Heart left ventricle (tissue), 13 donors: ENCODE measurements around the gene PARVA.

Experiments used
- POLR2A ChIP-seq, 2 donors: fragments of 450-650 bp; IDR thresholded peaks; one replicate each; pipeline ENCODE4 v1.6.1; 2017; ENCODE audit warnings: antibody characterized with exemption in 2 of 2, mild to moderate bottlenecking in 2 of 2, moderate library complexity in 2 of 2
- TF ChIP-seq, protein P1 (sequence below), 12 donors: fragments of 200-600 bp; sonication (generic) in 4 of 12; IDR thresholded peaks; one replicate each; pipeline versions ENCODE4 v1.5.0 to v1.8.0; 2018 to 2022; ENCODE audit warnings: antibody characterized with exemption in 12 of 12, mild to moderate bottlenecking in 5 of 12
- donor health status: ischemic (EF 13 %, LVEDD 7.1; RV severe dilation, severe dysfunction).
- donor health status: DM: no; HTN: yes; CAD: no.
- donor health status: DM: no; HTN: no; CAD: no.
- donor health status: ischemic (EF 25% LVEDD 6.9; RV normal size, moderate dysfunction).
- donor health status: ischemic (EF 25% LVEDD 5.7; RV mildly dilated, moderate dysfunction).
- donor health status: ischemic (EF 35%, LVEDD 5.7; RV mildly dilated, moderate dysfunction).
- donor health status: nonischemic (EF 11% LVEDD 7.7; RV severe dilation, severe dysfunction).
- donor health status: DM: yes; HTN: yes; CAD: no.
- donor health status: PGD.
- donor health status: ischemic (EF 29% LVEDD 5.4; RV normal size, mild dysfunction).
- donor health status: nonischemic (EF 23%, LVEDD 6.1; RV moderate dilation, normal function).

DNA sequence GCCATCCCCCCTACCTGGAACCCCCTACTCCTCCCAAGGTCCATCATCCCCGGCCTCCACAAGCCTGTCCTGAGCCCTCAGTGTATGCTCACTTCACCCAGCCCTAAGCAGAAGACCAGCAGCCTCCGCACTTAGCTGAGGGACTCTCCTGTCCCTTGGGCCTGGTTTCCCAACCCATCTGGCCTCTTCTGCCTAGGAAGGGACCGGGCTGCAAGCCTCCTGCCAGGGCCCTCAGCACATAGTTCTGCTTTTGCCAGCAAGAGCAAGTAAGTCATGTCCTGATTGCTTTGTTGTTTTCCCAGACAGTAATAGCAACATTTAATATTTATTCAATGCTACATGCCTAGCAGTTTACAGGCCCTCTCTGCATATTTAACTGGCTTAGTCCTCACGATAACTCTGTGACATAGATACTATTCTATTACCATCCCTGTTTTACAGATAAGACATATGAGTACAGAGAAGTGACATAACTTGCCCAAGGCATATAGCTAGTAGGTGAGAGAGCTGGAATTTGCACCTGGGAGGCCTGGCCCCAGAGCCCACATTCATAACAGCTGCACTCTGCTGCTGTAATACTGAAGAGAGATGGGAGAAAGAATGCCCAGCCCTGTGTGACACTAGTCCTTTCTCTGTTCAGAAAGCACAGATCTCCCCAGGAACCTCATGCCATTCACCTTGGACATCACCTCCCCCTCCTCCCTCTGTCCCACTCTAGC lies 139.2 kb downstream of the PARVA start:
- no peak for TF ChIP-seq POLR2A (IDR thresholded peaks at IDR 0.05)
- TF ChIP-seq, protein P1, sequence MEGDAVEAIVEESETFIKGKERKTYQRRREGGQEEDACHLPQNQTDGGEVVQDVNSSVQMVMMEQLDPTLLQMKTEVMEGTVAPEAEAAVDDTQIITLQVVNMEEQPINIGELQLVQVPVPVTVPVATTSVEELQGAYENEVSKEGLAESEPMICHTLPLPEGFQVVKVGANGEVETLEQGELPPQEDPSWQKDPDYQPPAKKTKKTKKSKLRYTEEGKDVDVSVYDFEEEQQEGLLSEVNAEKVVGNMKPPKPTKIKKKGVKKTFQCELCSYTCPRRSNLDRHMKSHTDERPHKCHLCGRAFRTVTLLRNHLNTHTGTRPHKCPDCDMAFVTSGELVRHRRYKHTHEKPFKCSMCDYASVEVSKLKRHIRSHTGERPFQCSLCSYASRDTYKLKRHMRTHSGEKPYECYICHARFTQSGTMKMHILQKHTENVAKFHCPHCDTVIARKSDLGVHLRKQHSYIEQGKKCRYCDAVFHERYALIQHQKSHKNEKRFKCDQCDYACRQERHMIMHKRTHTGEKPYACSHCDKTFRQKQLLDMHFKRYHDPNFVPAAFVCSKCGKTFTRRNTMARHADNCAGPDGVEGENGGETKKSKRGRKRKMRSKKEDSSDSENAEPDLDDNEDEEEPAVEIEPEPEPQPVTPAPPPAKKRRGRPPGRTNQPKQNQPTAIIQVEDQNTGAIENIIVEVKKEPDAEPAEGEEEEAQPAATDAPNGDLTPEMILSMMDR (IDR thresholded peaks at IDR 0.05), result no peak
